Measurements from ENCODE around the gene COL6A3.
"Not testable (repeated sequence)": the region's sequence is repeated elsewhere in the genome, so short reads cannot be mapped to it uniquely, and the experiment has no call there.

Gene COL6A3

GRCh38 chr2:237411683-237412423 is 2.1 kb downstream of the COL6A3 start:
- no peak for DNase-seq

GRCh38 chr2:237411092-237411601 is 2.8 kb downstream of the COL6A3 start:
- no peak for DNase-seq

GRCh38 chr2:237409263-237409662 is 4.7 kb downstream of the COL6A3 start:
- DNase-seq, result not testable (repeated sequence)

GRCh38 chr2:237408335-237409000 is 5.5 kb downstream of the COL6A3 start:
- DNase-seq, result no peak

GRCh38 chr2:237407700-237408099 is 6.3 kb downstream of the COL6A3 start:
- DNase-seq, result no peak

GRCh38 chr2:237406371-237406895 is 7.5 kb downstream of the COL6A3 start:
- DNase-seq, result no peak

GRCh38 chr2:237405605-237406004 is 8.4 kb downstream of the COL6A3 start:
- DNase-seq, result no peak

- no peak for DNase-seq
Observed at GRCh38 chr2:237405006-237405559, 8.9 kb downstream of the COL6A3 start.

- no peak for DNase-seq
Observed at GRCh38 chr2:237404413-237404812, 9.6 kb downstream of the COL6A3 start.

GRCh38 chr2:237403024-237403882 is 10.7 kb downstream of the COL6A3 start:
- DNase-seq, result no peak

- DNase-seq, result no peak
Observed at GRCh38 chr2:237400199-237400598, 13.8 kb downstream of the COL6A3 start.

- DNase-seq, result no peak
Observed at GRCh38 chr2:237397072-237397471, 16.9 kb downstream of the COL6A3 start.

GRCh38 chr2:237393523-237393922 is 20.4 kb downstream of the COL6A3 start:
- DNase-seq, result no peak

GRCh38 chr2:237392186-237392585 is 21.8 kb downstream of the COL6A3 start:
- no peak for DNase-seq

GRCh38 chr2:237391140-237391539 is 22.8 kb downstream of the COL6A3 start:
- no peak for DNase-seq

GRCh38 chr2:237390235-237390634 is 23.7 kb downstream of the COL6A3 start:
- DNase-seq, result no peak

- no peak for DNase-seq
Observed at GRCh38 chr2:237389831-237390230, 24.1 kb downstream of the COL6A3 start.

GRCh38 chr2:237388036-237388435 is 25.9 kb downstream of the COL6A3 start:
- DNase-seq, result no peak

GRCh38 chr2:237384672-237385020 is 29.3 kb downstream of the COL6A3 start:
- no peak for DNase-seq

- no peak for DNase-seq
Observed at GRCh38 chr2:237383991-237384671, 29.8 kb downstream of the COL6A3 start.

GRCh38 chr2:237380768-237381167 is 33.2 kb downstream of the COL6A3 start:
- no peak for DNase-seq

- no peak for DNase-seq
Observed at GRCh38 chr2:237379636-237380035, 34.3 kb downstream of the COL6A3 start.
